ENCODE measurements around the gene TSC22D2. TPM values are rescaled to one million over a fixed set of nuclear protein-coding genes. Genes with fewer than 3 reads are reported as not detected.

The TSC22D2 gene
- 10 to 100 TPM; 16.7 to 31.7 TPM for total RNA-seq

DNA sequence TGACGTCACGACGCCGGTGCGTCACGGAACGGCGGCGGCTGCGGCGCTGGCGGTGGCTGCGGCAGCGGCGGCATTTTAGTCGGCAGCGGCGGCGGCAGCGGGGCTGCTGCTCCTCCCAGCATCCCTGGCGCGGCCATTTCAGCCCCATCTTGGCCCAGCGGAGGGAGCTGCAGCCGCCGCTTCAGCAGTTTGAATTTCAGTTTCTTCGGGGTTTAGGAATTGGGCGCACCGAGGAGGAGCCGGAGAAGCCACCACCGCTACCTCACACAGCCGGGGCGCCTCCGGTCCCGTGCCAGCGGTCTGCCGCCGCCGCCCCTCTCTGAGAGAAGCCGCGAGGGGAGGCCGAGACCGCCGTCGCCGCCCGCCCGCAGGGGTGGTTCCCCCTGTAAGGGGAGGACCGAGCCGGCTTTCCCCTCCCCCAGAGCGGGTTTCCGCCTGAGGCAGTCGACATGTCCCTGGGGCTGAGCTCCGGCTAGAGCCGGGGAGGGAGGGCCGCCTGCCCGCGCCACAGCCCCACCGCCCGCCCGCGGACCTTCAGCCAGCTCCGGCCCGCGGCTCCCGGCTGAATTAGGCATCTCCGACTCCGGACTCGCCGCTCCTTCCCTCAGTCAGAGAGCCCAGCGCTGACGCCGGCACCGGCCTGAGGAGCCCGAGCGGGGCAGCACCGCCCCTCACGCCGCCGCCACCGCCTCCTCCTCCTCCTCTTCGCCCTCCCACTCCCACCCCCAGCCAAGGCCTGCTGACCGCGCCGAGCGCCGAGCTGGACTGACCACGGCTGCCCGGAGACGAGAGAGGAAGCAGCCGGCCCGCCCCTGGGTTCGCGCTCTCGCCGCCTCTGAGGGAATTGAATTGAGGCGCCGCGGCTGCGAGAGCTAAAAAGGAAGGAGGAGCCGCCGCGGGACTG is at the start of gene TSC22D2:
TSS of gene TSC22D2 (plus strand) at position 78 of the 904 bp plus-strand sequence. CDS start 1,053 bp downstream, outside the sequence.
- H3K9me3 ChIP-seq, result no peaks in the 10 kb centered on the region
- peak within 1 kb of the TSS; percentile 97 for H3K4me3 ChIP-seq
- peak within 1 kb of the TSS; percentile 100 for H3K27ac ChIP-seq
- H3K4me1 ChIP-seq, result no peaks in the 10 kb centered on the region
- H3K27me3 ChIP-seq, result no peaks in the 10 kb centered on the region
- peak; percentile 98 for DNase-seq
- TF ChIP-seq, protein P1, sequence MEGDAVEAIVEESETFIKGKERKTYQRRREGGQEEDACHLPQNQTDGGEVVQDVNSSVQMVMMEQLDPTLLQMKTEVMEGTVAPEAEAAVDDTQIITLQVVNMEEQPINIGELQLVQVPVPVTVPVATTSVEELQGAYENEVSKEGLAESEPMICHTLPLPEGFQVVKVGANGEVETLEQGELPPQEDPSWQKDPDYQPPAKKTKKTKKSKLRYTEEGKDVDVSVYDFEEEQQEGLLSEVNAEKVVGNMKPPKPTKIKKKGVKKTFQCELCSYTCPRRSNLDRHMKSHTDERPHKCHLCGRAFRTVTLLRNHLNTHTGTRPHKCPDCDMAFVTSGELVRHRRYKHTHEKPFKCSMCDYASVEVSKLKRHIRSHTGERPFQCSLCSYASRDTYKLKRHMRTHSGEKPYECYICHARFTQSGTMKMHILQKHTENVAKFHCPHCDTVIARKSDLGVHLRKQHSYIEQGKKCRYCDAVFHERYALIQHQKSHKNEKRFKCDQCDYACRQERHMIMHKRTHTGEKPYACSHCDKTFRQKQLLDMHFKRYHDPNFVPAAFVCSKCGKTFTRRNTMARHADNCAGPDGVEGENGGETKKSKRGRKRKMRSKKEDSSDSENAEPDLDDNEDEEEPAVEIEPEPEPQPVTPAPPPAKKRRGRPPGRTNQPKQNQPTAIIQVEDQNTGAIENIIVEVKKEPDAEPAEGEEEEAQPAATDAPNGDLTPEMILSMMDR (IDR thresholded peaks at IDR 0.05), result no peak
- H3K9ac ChIP-seq (ENCODE audit: low read depth in 2 of 2, low read length in 2 of 2), result peak within 1 kb of the TSS; percentile 99 to 100
- H3K36me3 ChIP-seq, result no peaks in the 10 kb centered on the region
- intact Hi-C loops (cut with DNase I), result loop anchor here (5.0 kb wide), 1 partner anchor 171 kb away; no protein-coding TSS in a partner anchor

DNA sequence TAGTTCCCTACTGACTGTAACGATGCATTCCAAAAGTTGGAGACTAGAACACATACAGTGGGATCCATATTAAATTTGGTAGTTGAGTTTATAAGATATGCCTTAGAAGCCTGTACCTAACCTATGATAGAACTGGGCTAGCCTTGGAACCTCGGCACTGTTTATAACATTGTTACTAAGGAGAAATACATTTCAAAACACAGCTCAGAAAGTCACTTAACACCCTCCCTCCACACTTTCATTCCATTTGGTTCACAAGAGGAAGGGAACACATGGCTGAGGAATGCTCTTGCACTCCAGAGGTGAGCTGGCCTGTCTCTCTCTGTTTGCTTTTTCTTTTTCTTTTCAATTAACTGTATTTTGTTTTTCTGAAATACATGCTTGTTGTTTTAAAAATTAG is 48.7 kb upstream of the TSC22D2 start:
- no peak for DNase-seq

DNA sequence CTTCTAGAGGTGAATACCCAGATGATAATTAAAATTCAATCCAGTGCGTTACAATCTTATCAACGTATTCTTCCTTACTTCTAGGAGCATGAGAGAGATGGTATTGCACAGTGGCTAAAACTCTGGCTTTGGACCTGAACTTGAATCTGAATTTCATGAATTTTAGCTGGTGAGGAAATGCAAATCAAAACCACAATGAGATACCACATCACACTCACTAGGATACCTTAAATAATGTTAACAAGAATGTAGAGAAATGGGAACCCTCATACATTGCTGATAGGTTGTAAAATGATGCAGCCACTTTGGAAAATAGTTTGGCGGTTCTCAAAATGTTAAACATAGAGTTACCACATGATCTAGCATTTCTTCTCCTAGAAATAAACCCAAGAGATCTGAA is 47.1 kb upstream of the TSC22D2 start:
- H3K27me3 ChIP-seq, result no peaks in the 10 kb centered on the region
- intact Hi-C loops (cut with DNase I), result no loop called here
- H3K36me3 ChIP-seq, result no peaks in the 10 kb centered on the region
- H3K9ac ChIP-seq (ENCODE audit: low read depth in 2 of 2, low read length in 2 of 2), result no peak overlapping the region
- TF ChIP-seq, protein P1 (IDR thresholded peaks at IDR 0.05), result no peak
- no peaks in the 10 kb centered on the region for H3K4me1 ChIP-seq
- H3K27ac ChIP-seq, result no peak overlapping the region
- H3K9me3 ChIP-seq, result no peaks in the 10 kb centered on the region
- H3K4me3 ChIP-seq, result no peak overlapping the region
- no peak for DNase-seq

More for the DNA sequence above, 48.7 kb upstream of the TSC22D2 start:
- intact Hi-C loops (cut with DNase I), result no loop called here
- Histone ChIP-seq H3K4me3 (no peak overlapping the region), H3K27me3 (no peaks in the 10 kb centered on the region), H3K4me1 (no peaks in the 10 kb centered on the region), H3K9ac (ENCODE audit: low read depth in 2 of 2, low read length in 2 of 2) (no peak overlapping the region), H3K27ac (no peak overlapping the region), H3K36me3 (no peaks in the 10 kb centered on the region), H3K9me3 (no peaks in the 10 kb centered on the region)
- TF ChIP-seq, protein P1 (IDR thresholded peaks at IDR 0.05), result no peak

DNA sequence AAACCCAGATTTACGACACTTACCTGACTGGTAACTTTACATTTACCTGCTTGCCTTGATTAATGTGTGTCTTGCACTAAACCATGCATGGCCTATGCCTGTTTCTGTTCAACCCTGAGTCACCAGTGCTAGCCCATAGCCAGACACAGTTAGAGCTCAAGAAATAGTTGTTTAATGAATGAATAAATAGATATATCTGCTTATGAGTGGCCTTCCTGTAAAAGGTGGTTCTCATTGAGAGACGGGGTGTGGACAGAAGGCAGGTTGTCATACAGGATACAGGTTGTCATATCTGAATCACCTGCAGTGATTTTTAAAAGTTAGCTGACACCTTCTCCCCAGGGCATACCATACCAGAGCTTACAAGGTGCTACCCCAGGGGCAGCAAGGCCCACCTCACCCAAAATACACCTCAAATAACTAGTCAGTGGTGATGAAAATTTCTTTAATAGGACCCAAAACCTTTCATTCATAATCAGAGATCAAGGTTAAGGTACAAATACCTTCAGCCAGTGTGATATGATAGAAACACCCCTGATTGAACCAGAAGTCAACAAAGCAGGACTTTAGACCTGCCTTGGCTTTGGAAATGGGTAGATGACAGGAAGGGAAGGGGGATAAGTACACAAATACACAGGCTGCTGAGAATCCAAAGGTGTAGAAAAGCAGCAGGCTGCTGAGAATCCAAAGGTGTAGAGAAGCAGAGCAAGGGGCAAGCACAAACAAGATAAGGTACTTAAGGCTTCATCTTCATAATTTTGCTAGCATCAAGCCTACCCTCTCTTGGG is 45.4 kb upstream of the TSC22D2 start:
- Histone ChIP-seq H3K4me1 (no peaks in the 10 kb centered on the region), H3K9me3 (no peaks in the 10 kb centered on the region), H3K36me3 (no peaks in the 10 kb centered on the region), H3K9ac (ENCODE audit: low read depth in 2 of 2, low read length in 2 of 2) (no peak overlapping the region), H3K27me3 (no peaks in the 10 kb centered on the region), H3K27ac (no peak overlapping the region), H3K4me3 (no peak overlapping the region)
- DNase-seq, result no peak
- intact Hi-C loops (cut with DNase I), result no loop called here
- TF ChIP-seq, protein P1 (IDR thresholded peaks at IDR 0.05), result no peak

DNA sequence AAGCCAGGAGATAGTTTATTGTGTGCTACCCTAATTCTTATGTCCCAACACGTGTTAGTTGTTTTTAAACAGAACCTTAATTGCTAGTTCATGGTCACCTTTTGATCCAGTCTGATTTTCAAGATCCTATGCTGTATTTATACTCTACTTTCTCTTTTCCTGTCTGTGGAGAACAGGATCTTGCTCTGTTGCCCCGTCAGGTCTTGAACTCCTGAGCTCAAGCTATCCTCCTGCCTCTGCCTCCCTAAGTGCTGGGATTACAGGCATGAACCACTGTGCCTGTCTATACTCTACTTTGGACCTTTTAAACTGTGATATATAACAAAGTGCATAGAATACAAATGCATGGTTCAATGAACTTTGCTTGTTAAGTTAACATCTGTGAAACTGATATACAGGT is 44.7 kb upstream of the TSC22D2 start:
- Histone ChIP-seq H3K4me1 (no peaks in the 10 kb centered on the region), H3K27me3 (no peaks in the 10 kb centered on the region), H3K9me3 (no peaks in the 10 kb centered on the region), H3K27ac (no peak overlapping the region), H3K4me3 (no peak overlapping the region), H3K36me3 (no peaks in the 10 kb centered on the region), H3K9ac (ENCODE audit: low read depth in 2 of 2, low read length in 2 of 2) (no peak overlapping the region)
- DNase-seq, result no peak
- TF ChIP-seq, protein P1 (IDR thresholded peaks at IDR 0.05), result no peak
- intact Hi-C loops (cut with DNase I), result no loop called here
